ENCODE data around the gene INSRR.
A peak's percentile ranks its signal among the peaks of the same experiment; 100 is the strongest.

The INSRR gene

DNA sequence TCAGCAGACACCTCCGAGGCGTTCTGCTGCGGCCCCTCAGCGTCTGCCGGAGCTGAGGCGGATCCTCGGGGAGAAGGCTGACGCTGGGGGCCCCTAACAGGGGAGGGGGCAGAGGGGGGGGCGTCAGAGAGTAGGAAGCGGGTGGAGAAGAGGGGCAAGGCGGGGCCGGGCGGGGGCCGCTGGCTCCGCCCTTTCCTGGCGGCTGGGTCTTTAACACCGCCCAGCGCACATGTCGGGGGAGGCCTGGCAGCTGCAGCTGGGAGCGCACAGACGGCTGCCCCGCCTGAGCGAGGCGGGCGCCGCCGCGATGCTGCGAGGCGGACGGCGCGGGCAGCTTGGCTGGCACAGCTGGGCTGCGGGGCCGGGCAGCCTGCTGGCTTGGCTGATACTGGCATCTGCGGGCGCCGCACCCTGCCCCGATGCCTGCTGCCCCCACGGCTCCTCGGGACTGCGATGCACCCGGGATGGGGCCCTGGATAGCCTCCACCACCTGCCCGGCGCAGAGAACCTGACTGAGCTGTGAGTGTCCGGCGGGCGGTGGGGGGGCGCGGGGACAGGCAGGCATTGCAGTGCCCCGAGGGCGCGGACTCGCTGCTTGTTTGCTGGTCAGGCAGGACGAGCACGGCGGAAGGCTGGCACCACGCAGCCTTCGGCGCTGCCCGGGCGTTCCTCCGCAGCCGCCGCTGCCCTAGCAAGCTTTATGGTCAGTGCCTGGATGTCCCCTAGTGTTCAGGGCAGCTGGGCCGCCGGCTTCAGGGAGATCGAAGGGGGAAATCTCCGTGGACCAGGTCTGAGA is 1.9 kb upstream of the INSRR start, which contains the start of gene NTRK1:
Gene NTRK1, plus strand, starts transcription at position 238 of the 796 bp plus-strand sequence. Its CDS starts 70 bp downstream, at position 308.
- Histone ChIP-seq H3K36me3 (ENCODE audit: control insufficient read depth, insufficient read depth, low read length) (no peaks in the 10 kb centered on the region), H3K4me3 (ENCODE audit: extremely low read depth, insufficient read depth, low read length, poor library complexity, severe bottlenecking) (peak within 1 kb of the TSS; percentile 41), H3K27ac (ENCODE audit: low read depth, low read length, severe bottlenecking) (peak within 1 kb of the TSS; percentile 16), H3K4me1 (ENCODE audit: control insufficient read depth, insufficient read depth, low read length, poor library complexity, severe bottlenecking) (peaks cover 21% of the 10 kb centered on the region), H3K9me3 (ENCODE audit: control insufficient read depth, low read length) (no peaks in the 10 kb centered on the region)
- WGBS, 2 experiments (ENCODE audit: insufficient coverage in 2 of 2): 6 to 8% methylated on average over 55 to 59 of the region's 69 CpGs

GRCh38 chr1:156860113-156860627 is 1.3 kb upstream of the INSRR start:
- 1% methylated on average over 28 to 30 of the region's 35 CpGs for WGBS, 2 experiments (ENCODE audit: insufficient coverage in 2 of 2)
- H3K27ac ChIP-seq (ENCODE audit: low read depth, low read length, severe bottlenecking): peak overlapping the region; percentile 16

GRCh38 chr1:156859523-156860112 is 701 bp upstream of the INSRR start:
- Histone ChIP-seq H3K9me3 (ENCODE audit: control insufficient read depth, low read length) (no peaks in the 10 kb centered on the region), H3K4me1 (ENCODE audit: control insufficient read depth, insufficient read depth, low read length, poor library complexity, severe bottlenecking) (peaks cover 21% of the 10 kb centered on the region), H3K27ac (ENCODE audit: low read depth, low read length, severe bottlenecking) (no peak overlapping the region), H3K4me3 (ENCODE audit: extremely low read depth, insufficient read depth, low read length, poor library complexity, severe bottlenecking) (peak overlapping the region; percentile 41), H3K36me3 (ENCODE audit: control insufficient read depth, insufficient read depth, low read length) (no peaks in the 10 kb centered on the region)
- WGBS, 2 experiments (ENCODE audit: insufficient coverage in 2 of 2): 2 to 3% methylated on average over 29 to 33 of the region's 33 CpGs

More at GRCh38 chr1:156860113-156860627, 1.3 kb upstream of the INSRR start:
- peaks cover 21% of the 10 kb centered on the region for H3K4me1 ChIP-seq (ENCODE audit: control insufficient read depth, insufficient read depth, low read length, poor library complexity, severe bottlenecking)
- no peaks in the 10 kb centered on the region for H3K9me3 ChIP-seq (ENCODE audit: control insufficient read depth, low read length)
- no peaks in the 10 kb centered on the region for H3K36me3 ChIP-seq (ENCODE audit: control insufficient read depth, insufficient read depth, low read length)
- H3K4me3 ChIP-seq (ENCODE audit: extremely low read depth, insufficient read depth, low read length, poor library complexity, severe bottlenecking): peak overlapping the region; percentile 41

- Histone ChIP-seq H3K36me3 (ENCODE audit: control insufficient read depth, insufficient read depth, low read length) (no peaks in the 10 kb centered on the region), H3K4me3 (ENCODE audit: extremely low read depth, insufficient read depth, low read length, poor library complexity, severe bottlenecking) (peak overlapping the region; percentile 41), H3K27ac (ENCODE audit: low read depth, low read length, severe bottlenecking) (no peak overlapping the region), H3K4me1 (ENCODE audit: control insufficient read depth, insufficient read depth, low read length, poor library complexity, severe bottlenecking) (peaks cover 20% of the 10 kb centered on the region), H3K9me3 (ENCODE audit: control insufficient read depth, low read length) (no peaks in the 10 kb centered on the region)
- WGBS, 2 experiments (ENCODE audit: insufficient coverage in 2 of 2): 10 to 18% methylated on average over 5 of the region's 5 CpGs
Observed at GRCh38 chr1:156858555-156858956, 361 bp downstream of the INSRR start.

DNA sequence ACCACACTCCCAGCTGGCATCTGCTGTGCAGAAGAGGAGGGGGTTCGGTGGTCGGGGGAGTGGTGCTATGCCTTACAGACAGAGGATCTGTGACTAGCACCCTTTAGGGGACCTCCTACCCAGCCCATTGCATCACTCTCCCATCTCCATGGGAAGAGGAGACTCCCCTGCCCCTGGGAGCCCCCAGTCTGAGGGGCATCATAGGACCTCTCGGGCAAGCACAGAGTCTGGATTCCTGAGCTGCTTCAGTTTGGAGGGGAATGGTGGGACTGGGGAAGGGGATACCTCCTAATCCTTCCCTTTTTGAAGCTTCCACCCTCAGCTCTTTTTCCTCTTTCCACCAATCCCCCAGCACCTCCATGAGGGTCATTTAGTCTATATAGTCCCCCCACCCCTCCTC is 1.4 kb downstream of the INSRR start:
- no peak overlapping the region for H3K4me3 ChIP-seq (ENCODE audit: extremely low read depth, insufficient read depth, low read length, poor library complexity, severe bottlenecking)
- WGBS, 2 experiments (ENCODE audit: insufficient coverage in 2 of 2): no CpG with 5 or more reads among the region's 3 CpGs
- no peaks in the 10 kb centered on the region for H3K36me3 ChIP-seq (ENCODE audit: control insufficient read depth, insufficient read depth, low read length)
- peaks cover 11% of the 10 kb centered on the region for H3K4me1 ChIP-seq (ENCODE audit: control insufficient read depth, insufficient read depth, low read length, poor library complexity, severe bottlenecking)
- H3K9me3 ChIP-seq (ENCODE audit: control insufficient read depth, low read length): no peaks in the 10 kb centered on the region
- H3K27ac ChIP-seq (ENCODE audit: low read depth, low read length, severe bottlenecking): no peak overlapping the region

- Histone ChIP-seq H3K27ac (ENCODE audit: low read depth, low read length, severe bottlenecking) (no peak overlapping the region), H3K9me3 (ENCODE audit: control insufficient read depth, low read length) (no peaks in the 10 kb centered on the region), H3K36me3 (ENCODE audit: control insufficient read depth, insufficient read depth, low read length) (no peaks in the 10 kb centered on the region), H3K4me3 (ENCODE audit: extremely low read depth, insufficient read depth, low read length, poor library complexity, severe bottlenecking) (no peak overlapping the region), H3K4me1 (ENCODE audit: control insufficient read depth, insufficient read depth, low read length, poor library complexity, severe bottlenecking) (peaks cover 5% of the 10 kb centered on the region)
- 86% methylated on average over 3 of the region's 3 CpGs for WGBS, 2 experiments (ENCODE audit: insufficient coverage in 2 of 2)
Observed at GRCh38 chr1:156856282-156856785, 2.6 kb downstream of the INSRR start.

- H3K4me1 ChIP-seq (ENCODE audit: control insufficient read depth, insufficient read depth, low read length, poor library complexity, severe bottlenecking): no peaks in the 10 kb centered on the region
Observed at GRCh38 chr1:156854634-156855033, 4.3 kb downstream of the INSRR start.

DNA sequence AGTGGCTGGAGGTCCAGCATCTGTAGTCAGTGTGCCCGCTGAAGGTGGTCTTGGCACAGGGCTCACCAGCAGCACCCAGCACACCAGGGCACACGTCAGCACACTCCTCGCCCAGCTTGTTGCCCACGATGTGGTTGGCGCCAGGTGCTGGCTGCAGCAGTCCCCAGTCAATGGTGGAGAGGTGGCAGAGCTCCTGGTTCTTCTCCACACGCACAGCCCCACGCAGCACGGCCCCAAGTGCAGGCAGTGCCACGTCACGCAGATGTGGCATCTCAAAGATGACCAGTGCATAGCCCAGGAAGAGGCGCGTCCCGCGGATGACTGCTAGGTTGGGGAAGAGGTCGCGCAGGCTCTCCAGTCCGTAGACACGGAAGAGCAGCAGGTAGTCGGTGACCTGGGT is 5.2 kb downstream of the INSRR start:
- 93% methylated on average over 16 to 19 of the region's 19 CpGs for WGBS, 2 experiments (ENCODE audit: insufficient coverage in 2 of 2)
- no peak overlapping the region for H3K4me3 ChIP-seq (ENCODE audit: extremely low read depth, insufficient read depth, low read length, poor library complexity, severe bottlenecking)
- no peak overlapping the region for H3K27ac ChIP-seq (ENCODE audit: low read depth, low read length, severe bottlenecking)
- no peaks in the 10 kb centered on the region for H3K4me1 ChIP-seq (ENCODE audit: control insufficient read depth, insufficient read depth, low read length, poor library complexity, severe bottlenecking)
- no peaks in the 10 kb centered on the region for H3K9me3 ChIP-seq (ENCODE audit: control insufficient read depth, low read length)
- no peaks in the 10 kb centered on the region for H3K36me3 ChIP-seq (ENCODE audit: control insufficient read depth, insufficient read depth, low read length)

More at GRCh38 chr1:156854634-156855033, 4.3 kb downstream of the INSRR start:
- Histone ChIP-seq H3K4me3 (ENCODE audit: extremely low read depth, insufficient read depth, low read length, poor library complexity, severe bottlenecking) (no peak overlapping the region), H3K9me3 (ENCODE audit: control insufficient read depth, low read length) (no peaks in the 10 kb centered on the region), H3K27ac (ENCODE audit: low read depth, low read length, severe bottlenecking) (no peak overlapping the region), H3K36me3 (ENCODE audit: control insufficient read depth, insufficient read depth, low read length) (no peaks in the 10 kb centered on the region)
- WGBS, 2 experiments (ENCODE audit: insufficient coverage in 2 of 2): 63 to 70% methylated on average over 3 of the region's 3 CpGs

DNA sequence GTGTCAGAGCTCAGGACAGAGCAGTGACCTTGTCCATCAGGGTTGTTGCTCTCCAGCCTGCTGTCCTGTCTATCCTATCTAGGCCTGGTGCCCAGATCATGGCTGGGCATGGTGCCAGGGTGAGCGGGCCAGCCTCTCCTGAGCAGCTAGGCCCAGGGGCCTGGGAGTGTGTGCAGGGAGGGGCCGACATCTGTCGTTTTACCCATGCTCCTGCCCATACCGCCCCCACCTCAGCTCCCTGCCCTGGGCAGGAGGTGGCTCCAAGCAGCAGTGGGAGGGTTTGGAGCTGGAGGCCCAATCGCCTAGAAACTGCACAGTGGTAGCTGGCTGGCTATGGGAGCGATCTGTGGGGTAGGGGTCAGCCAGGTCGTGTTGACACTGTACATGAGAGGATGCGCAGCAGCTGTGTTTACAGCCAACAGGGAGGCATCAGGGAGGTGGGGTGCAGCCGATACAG is 6.5 kb downstream of the INSRR start:
- H3K4me3 ChIP-seq (ENCODE audit: extremely low read depth, insufficient read depth, low read length, poor library complexity, severe bottlenecking): no peak overlapping the region
- H3K27ac ChIP-seq (ENCODE audit: low read depth, low read length, severe bottlenecking): no peak overlapping the region
- H3K36me3 ChIP-seq (ENCODE audit: control insufficient read depth, insufficient read depth, low read length): no peaks in the 10 kb centered on the region
- WGBS, 2 experiments (ENCODE audit: insufficient coverage in 2 of 2): 69 to 79% methylated on average over 6 to 8 of the region's 9 CpGs
- no peaks in the 10 kb centered on the region for H3K4me1 ChIP-seq (ENCODE audit: control insufficient read depth, insufficient read depth, low read length, poor library complexity, severe bottlenecking)
- H3K9me3 ChIP-seq (ENCODE audit: control insufficient read depth, low read length): no peaks in the 10 kb centered on the region

DNA sequence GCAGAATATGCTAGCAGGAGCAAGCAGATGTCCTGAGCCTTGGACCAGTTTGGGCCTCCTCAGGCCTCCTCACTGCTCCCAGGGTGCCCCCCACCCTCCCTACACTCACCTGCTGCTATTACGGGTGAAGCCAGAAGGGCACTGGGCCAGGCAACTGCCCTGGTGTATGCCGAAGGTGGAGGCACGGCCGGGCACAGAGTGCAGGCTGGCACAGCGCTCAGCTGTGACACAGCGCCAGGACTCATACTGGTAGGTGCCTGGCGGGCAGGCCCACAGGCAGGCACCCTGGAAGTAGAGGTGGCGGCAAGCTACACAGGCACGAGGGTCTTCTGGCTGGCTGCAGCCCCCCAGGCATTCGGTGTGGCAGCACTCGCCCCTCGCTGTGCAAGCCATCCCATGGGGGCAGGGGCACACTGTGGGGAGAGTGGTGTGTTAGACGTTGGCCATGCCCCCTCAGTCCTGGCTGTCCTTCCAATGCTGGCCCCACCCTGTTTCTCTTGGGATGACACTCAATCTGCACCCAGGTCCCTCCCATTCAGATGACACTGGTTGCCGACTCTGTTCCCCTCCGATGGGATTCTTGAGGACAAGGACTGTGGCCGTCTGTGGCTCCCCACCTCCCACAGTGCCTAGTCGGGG is 7.0 kb downstream of the INSRR start:
- H3K27ac ChIP-seq (ENCODE audit: low read depth, low read length, severe bottlenecking): no peak overlapping the region
- H3K9me3 ChIP-seq (ENCODE audit: control insufficient read depth, low read length): no peaks in the 10 kb centered on the region
- no peaks in the 10 kb centered on the region for H3K36me3 ChIP-seq (ENCODE audit: control insufficient read depth, insufficient read depth, low read length)
- 89% methylated on average over 11 to 16 of the region's 17 CpGs for WGBS, 2 experiments (ENCODE audit: insufficient coverage in 2 of 2)
- no peak overlapping the region for H3K4me3 ChIP-seq (ENCODE audit: extremely low read depth, insufficient read depth, low read length, poor library complexity, severe bottlenecking)
- H3K4me1 ChIP-seq (ENCODE audit: control insufficient read depth, insufficient read depth, low read length, poor library complexity, severe bottlenecking): no peaks in the 10 kb centered on the region
